WTC11 (cell line): Measurements from ENCODE around the gene GIPC1. TPM values are rescaled to one million over a fixed set of nuclear protein-coding genes. Genes with fewer than 3 reads are reported as not detected.

Experiments used
- ATAC-seq: fragments of 200-7000 bp; cut with Tn5 transposase; 2 replicates; pipeline ENCODE4 v1.10.0; 2021; ENCODE audit warnings: mild to moderate bottlenecking, moderate library complexity
- CTCF ChIA-PET: fragments of 300-600 bp; sonication (Branson Sonifier 250); formaldehyde crosslinking; loops from one replicate; lab custom pipeline; 2021; ENCODE audit warnings: antibody characterized with exemption; lab: Charles Lee
- POLR2A ChIA-PET: fragments of 350-600 bp; sonication (Branson Sonifier 250); formaldehyde crosslinking; loops from one replicate; lab custom pipeline; 2021; ENCODE audit warnings: antibody characterized with exemption; lab: Charles Lee
- DNase-seq: peaks from one replicate; pipeline ENCODE4 v3.0.0; 2021; ENCODE audit warnings: low spot score
- H3K27ac Mint-ChIP-seq: 2 replicates; pipeline ENCODE4 v1.8.0; 2021; ENCODE audit warnings: mixed read lengths
- H3K27me3 Mint-ChIP-seq: 2 replicates; pipeline ENCODE4 v1.8.0; 2021; ENCODE audit warnings: low read depth, mild to moderate bottlenecking, moderate library complexity, mixed read lengths
- H3K36me3 Mint-ChIP-seq: 2 replicates; pipeline ENCODE4 v1.8.0; 2021; ENCODE audit warnings: mixed read lengths
- H3K4me1 Mint-ChIP-seq: 2 replicates; pipeline ENCODE4 v1.8.0; 2022; ENCODE audit warnings: mixed read lengths
- H3K4me3 Mint-ChIP-seq: 2 replicates; pipeline ENCODE4 v1.8.0; 2021; ENCODE audit warnings: mild to moderate bottlenecking, moderate library complexity, mixed read lengths
- H3K9me3 Mint-ChIP-seq: 2 replicates; pipeline ENCODE4 v1.8.0; 2021; ENCODE audit warnings: mixed read lengths
- CREM ChIP-seq: sonication (generic); formaldehyde crosslinking; IDR thresholded peaks from 2 replicates; pipeline ENCODE4 v1.8.1; 2022; ENCODE audit warnings: mild to moderate bottlenecking, missing genetic modification reagents, moderate library complexity
- E2F1 ChIP-seq: sonication (generic); formaldehyde crosslinking; IDR thresholded peaks from 2 replicates; pipeline ENCODE4 v1.8.0; 2022; ENCODE audit warnings: mild to moderate bottlenecking, missing genetic modification reagents
- EMX1 ChIP-seq: fragments of 250-450 bp; sonication (Bioruptor Pico); IDR thresholded peaks from 2 replicates; pipeline ENCODE4 v1.8.0; 2021; ENCODE audit warnings: mild to moderate bottlenecking
- ESRRA ChIP-seq: sonication (generic); formaldehyde crosslinking; IDR thresholded peaks from 2 replicates; pipeline ENCODE4 v1.8.1; 2022; ENCODE audit warnings: mild to moderate bottlenecking, missing genetic modification reagents, borderline replicate concordance
- FOXK1 ChIP-seq: sonication (generic); formaldehyde crosslinking; IDR thresholded peaks from 2 replicates; pipeline ENCODE4 v1.8.0; 2022; ENCODE audit warnings: mild to moderate bottlenecking, moderate library complexity, missing genetic modification reagents
- GABPB1 ChIP-seq: sonication (generic); formaldehyde crosslinking; IDR thresholded peaks from 2 replicates; pipeline ENCODE4 v1.8.1; 2023; ENCODE audit warnings: mild to moderate bottlenecking, missing genetic modification reagents
- JAZF1 ChIP-seq: fragments of 250-450 bp; sonication (Bioruptor Pico); IDR thresholded peaks from 2 replicates; pipeline ENCODE4 v1.9.0; 2021; ENCODE audit warnings: moderate library complexity, mild to moderate bottlenecking, inconsistent platforms
- JUN ChIP-seq: sonication (generic); formaldehyde crosslinking; IDR thresholded peaks from 2 replicates; pipeline ENCODE4 v1.8.0; 2023; ENCODE audit warnings: mild to moderate bottlenecking, missing genetic modification reagents
- NR1H2 ChIP-seq: sonication (generic); formaldehyde crosslinking; IDR thresholded peaks from 2 replicates; pipeline ENCODE4 v1.9.0; 2021; ENCODE audit warnings: mild to moderate bottlenecking, moderate library complexity, missing genetic modification reagents
- PREB ChIP-seq: sonication (generic); formaldehyde crosslinking; IDR thresholded peaks from 2 replicates; pipeline ENCODE4 v1.8.1; 2022; ENCODE audit warnings: mild to moderate bottlenecking, missing genetic modification reagents, moderate library complexity, borderline replicate concordance
- PRRX2 ChIP-seq: fragments of 250-450 bp; sonication (Bioruptor Pico); IDR thresholded peaks from 2 replicates; pipeline ENCODE4 v1.8.0; 2021; ENCODE audit warnings: mild to moderate bottlenecking
- RELA ChIP-seq: sonication (generic); formaldehyde crosslinking; IDR thresholded peaks from 2 replicates; pipeline ENCODE4 v1.8.1; 2022; ENCODE audit warnings: missing genetic modification reagents, mild to moderate bottlenecking, borderline replicate concordance
- RORB ChIP-seq: fragments of 250-450 bp; sonication (Bioruptor Pico); IDR thresholded peaks from 2 replicates; pipeline ENCODE4 v1.9.0; 2021; ENCODE audit warnings: mild to moderate bottlenecking
- STAT6 ChIP-seq: sonication (generic); formaldehyde crosslinking; conservative IDR thresholded peaks from 2 replicates; pipeline ENCODE4 v1.8.1; 2023; ENCODE audit warnings: mild to moderate bottlenecking, low read depth, missing genetic modification reagents, moderate library complexity
- USF2 ChIP-seq: sonication (generic); formaldehyde crosslinking; IDR thresholded peaks from 2 replicates; pipeline ENCODE4 v1.8.1; 2023; ENCODE audit warnings: mild to moderate bottlenecking, missing genetic modification reagents, moderate library complexity
- ZBTB21 ChIP-seq: sonication (generic); formaldehyde crosslinking; IDR thresholded peaks from 2 replicates; pipeline ENCODE4 v1.8.1; 2023; ENCODE audit warnings: mild to moderate bottlenecking, missing genetic modification reagents, borderline replicate concordance
- ZMAT4 ChIP-seq: fragments of 250-450 bp; sonication (Bioruptor Pico); IDR thresholded peaks from 2 replicates; pipeline ENCODE4 v1.9.0; 2021; ENCODE audit warnings: mild to moderate bottlenecking
- ZNF317 ChIP-seq: sonication (generic); formaldehyde crosslinking; IDR thresholded peaks from 2 replicates; pipeline ENCODE4 v1.8.1; 2023; ENCODE audit warnings: low read depth, mild to moderate bottlenecking, moderate library complexity, missing genetic modification reagents, borderline replicate concordance
- ZNF416 ChIP-seq: fragments of 250-450 bp; sonication (Bioruptor Pico); IDR thresholded peaks from 2 replicates; pipeline ENCODE4 v1.9.0; 2021; ENCODE audit warnings: mild to moderate bottlenecking, inconsistent platforms
- ZNF671 ChIP-seq: fragments of 250-450 bp; sonication (Bioruptor Pico); IDR thresholded peaks from 2 replicates; pipeline ENCODE4 v1.8.0; 2021; ENCODE audit warnings: mild to moderate bottlenecking
- ZSCAN18 ChIP-seq: fragments of 250-450 bp; sonication (Bioruptor Pico); IDR thresholded peaks from 2 replicates; pipeline ENCODE4 v2.1.2; 2022; ENCODE audit warnings: mild to moderate bottlenecking, moderate library complexity
- total RNA-seq: library from RNA; stranded (reverse); gene quantifications from 3 replicates; pipeline ENCODE4 v1.2.3, GENCODE V29; 2021

GIPC1 gene
- total RNA-seq, 1 experiment from 2014 or later, result 76.5 TPM

- TF ChIP-seq ZNF317, result no peak
Observed at GRCh38 chr19:14441041-14441938, 54.6 kb downstream of the GIPC1 start (continued).

- ChIA-PET CTCF (no interaction called here), POLR2A (no interaction called here)
- H3K36me3 Mint-ChIP-seq, result peaks cover 29% of the 10 kb centered on the region
- H3K9me3 Mint-ChIP-seq, result no peaks in the 10 kb centered on the region
- peak overlapping the region; percentile 68; the same call in 1 of the 2 replicates for H3K27ac Mint-ChIP-seq
- H3K4me3 Mint-ChIP-seq, result no peak overlapping the region
- H3K27me3 Mint-ChIP-seq, result no peaks in the 10 kb centered on the region
- no peak for ATAC-seq
- peaks cover 8% of the 10 kb centered on the region for H3K4me1 Mint-ChIP-seq
- DNase-seq, result no peak
- TF ChIP-seq GABPB1 (CRISPR knock-in tag), result no peak
- no peak for TF ChIP-seq STAT6
- TF ChIP-seq ESRRA (CRISPR knock-in tag), result no peak
- TF ChIP-seq CREM (CRISPR knock-in tag), result no peak
- TF ChIP-seq RORB, result no peak
Observed at GRCh38 chr19:14440049-14440448, 55.9 kb downstream of the GIPC1 start.

- peaks cover 22% of the 10 kb centered on the region for H3K36me3 Mint-ChIP-seq
- no peak overlapping the region for H3K4me3 Mint-ChIP-seq
- ChIA-PET CTCF (interaction anchor here (1.5 to 2.4 kb wide), 2 partner anchors 12 to 33 kb away, joined by 3 to 8 read pairs; no protein-coding TSS in a partner anchor), POLR2A (no interaction called here)
- H3K9me3 Mint-ChIP-seq, result no peaks in the 10 kb centered on the region
- no peaks in the 10 kb centered on the region for H3K27me3 Mint-ChIP-seq
- H3K27ac Mint-ChIP-seq, result peak overlapping the region; percentile 75; the same call in 1 of the 2 replicates
- peaks cover 11% of the 10 kb centered on the region for H3K4me1 Mint-ChIP-seq
- ATAC-seq (no peak; the same call in 1 of the 2 replicates), DNase-seq (no peak)
- no peak for TF ChIP-seq NR1H2 (CRISPR knock-in tag)
- TF ChIP-seq ZNF671 (CRISPR knock-in tag), result no peak
- no peak for TF ChIP-seq EMX1 (CRISPR knock-in tag)
- no peak for TF ChIP-seq RORB
- TF ChIP-seq STAT6, result no peak
- TF ChIP-seq ZSCAN18, result no peak
- no peak for TF ChIP-seq USF2
- no peak for TF ChIP-seq JAZF1 (CRISPR knock-in tag)
- TF ChIP-seq ZBTB21 (CRISPR knock-in tag), result no peak
- no peak for TF ChIP-seq ZMAT4
- TF ChIP-seq RELA (CRISPR knock-in tag), result no peak
- TF ChIP-seq JUN (CRISPR knock-in tag), result no peak
- no peak for TF ChIP-seq GABPB1 (CRISPR knock-in tag)
- TF ChIP-seq E2F1 (CRISPR knock-in tag), result no peak
- TF ChIP-seq PRRX2 (CRISPR knock-in tag), result no peak
- TF ChIP-seq ZNF416, result no peak
- no peak for TF ChIP-seq FOXK1
- no peak for TF ChIP-seq PREB (CRISPR knock-in tag)
Observed at GRCh38 chr19:14439014-14439413, 56.9 kb downstream of the GIPC1 start.
